ENCODE measurements around the gene MARK2.

DNA sequence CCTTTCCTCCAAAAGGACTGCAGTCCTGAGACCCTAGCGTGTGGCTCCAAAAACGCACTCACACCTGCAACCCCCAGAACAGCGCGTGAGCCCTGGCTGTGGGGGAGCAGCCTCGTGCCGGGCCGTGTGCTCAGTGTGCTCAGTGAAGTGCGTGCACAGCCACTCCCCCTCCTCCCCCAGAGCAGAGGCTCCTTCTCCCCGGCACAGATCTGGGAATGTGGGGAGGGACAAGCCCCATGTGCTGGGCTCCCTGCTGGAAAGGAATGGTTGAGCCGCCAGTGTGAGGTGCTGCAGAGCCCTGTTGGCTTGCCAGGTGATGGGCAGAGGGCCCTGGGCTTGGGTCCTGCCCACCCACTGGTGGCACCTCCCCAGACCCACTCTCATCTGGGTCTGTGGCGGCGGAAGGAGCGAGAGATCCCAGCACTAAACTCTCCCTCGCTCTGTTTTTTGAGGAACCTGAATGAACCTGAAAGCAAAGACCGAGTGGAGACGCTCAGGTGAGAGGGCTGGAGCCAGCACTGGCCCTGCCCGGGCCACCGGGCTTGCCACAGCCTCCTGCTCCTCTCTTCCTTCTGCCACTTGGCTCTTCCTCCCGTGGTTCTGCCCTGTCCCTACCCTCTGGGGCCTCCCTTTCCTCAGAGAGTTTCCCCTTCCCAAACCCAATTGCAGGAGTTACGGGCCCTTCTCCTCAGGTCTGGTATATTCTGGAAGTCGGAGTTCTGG is 69.1 kb downstream of the MARK2 start:
- no peak for TF ChIP-seq SNAI2 (CRISPR knock-in tag; IDR thresholded peaks at IDR 0.05)
- TF ChIP-seq ZC3H10 (CRISPR knock-in tag; IDR thresholded peaks at IDR 0.05): no peak
- no peak for TF ChIP-seq ZNF565 (CRISPR knock-in tag; conservative IDR thresholded peaks at IDR 0.05; ENCODE audit: low read depth)
- TF ChIP-seq ARNTL (CRISPR knock-in tag; IDR thresholded peaks at IDR 0.05; ENCODE audit: borderline replicate concordance, low read depth): no peak
- TF ChIP-seq GLIS3 (CRISPR knock-in tag; IDR thresholded peaks at IDR 0.05): no peak
- TF ChIP-seq RARB (CRISPR knock-in tag; IDR thresholded peaks at IDR 0.05): no peak
- no peak for TF ChIP-seq CSRNP3 (CRISPR knock-in tag; IDR thresholded peaks at IDR 0.05)
- TF ChIP-seq ZNF70 (CRISPR knock-in tag; IDR thresholded peaks at IDR 0.05): no peak
- TF ChIP-seq ZNF8 (CRISPR knock-in tag; IDR thresholded peaks at IDR 0.05): no peak
- TF ChIP-seq, protein P1, sequence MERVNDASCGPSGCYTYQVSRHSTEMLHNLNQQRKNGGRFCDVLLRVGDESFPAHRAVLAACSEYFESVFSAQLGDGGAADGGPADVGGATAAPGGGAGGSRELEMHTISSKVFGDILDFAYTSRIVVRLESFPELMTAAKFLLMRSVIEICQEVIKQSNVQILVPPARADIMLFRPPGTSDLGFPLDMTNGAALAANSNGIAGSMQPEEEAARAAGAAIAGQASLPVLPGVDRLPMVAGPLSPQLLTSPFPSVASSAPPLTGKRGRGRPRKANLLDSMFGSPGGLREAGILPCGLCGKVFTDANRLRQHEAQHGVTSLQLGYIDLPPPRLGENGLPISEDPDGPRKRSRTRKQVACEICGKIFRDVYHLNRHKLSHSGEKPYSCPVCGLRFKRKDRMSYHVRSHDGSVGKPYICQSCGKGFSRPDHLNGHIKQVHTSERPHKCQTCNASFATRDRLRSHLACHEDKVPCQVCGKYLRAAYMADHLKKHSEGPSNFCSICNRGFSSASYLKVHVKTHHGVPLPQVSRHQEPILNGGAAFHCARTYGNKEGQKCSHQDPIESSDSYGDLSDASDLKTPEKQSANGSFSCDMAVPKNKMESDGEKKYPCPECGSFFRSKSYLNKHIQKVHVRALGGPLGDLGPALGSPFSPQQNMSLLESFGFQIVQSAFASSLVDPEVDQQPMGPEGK (CRISPR knock-in tag; IDR thresholded peaks at IDR 0.05; ENCODE audit: borderline replicate concordance): no peak
- no peak for TF ChIP-seq CREB5 (CRISPR knock-in tag; IDR thresholded peaks at IDR 0.05; ENCODE audit: low read depth)
- no peak for TF ChIP-seq ZFP3 (CRISPR knock-in tag; IDR thresholded peaks at IDR 0.05)
